Gastroesophageal sphincter (tissue), 3 donors: Measurements from ENCODE around the gene TPRA1.

Source experiments
- POLR2A ChIP-seq, 2 donors: fragments of 450-650 bp; IDR thresholded peaks; one replicate each; pipeline ENCODE4 v1.6.1; 2017; ENCODE audit warnings: antibody characterized with exemption in 2 of 2, mild to moderate bottlenecking in 2 of 2, moderate library complexity in 1 of 2
- TF ChIP-seq, protein P1 (sequence below), 4 experiments: fragments of 200-600 bp in 2 of 4; fragments of 450-650 bp in 2 of 4; sonication (generic) in 1 of 4; IDR thresholded peaks; one replicate each; pipeline ENCODE4 v1.5.1; 2017 to 2019; ENCODE audit warnings: antibody characterized with exemption in 4 of 4, mild to moderate bottlenecking in 2 of 4, moderate library complexity in 2 of 4

- TF ChIP-seq, protein P1, sequence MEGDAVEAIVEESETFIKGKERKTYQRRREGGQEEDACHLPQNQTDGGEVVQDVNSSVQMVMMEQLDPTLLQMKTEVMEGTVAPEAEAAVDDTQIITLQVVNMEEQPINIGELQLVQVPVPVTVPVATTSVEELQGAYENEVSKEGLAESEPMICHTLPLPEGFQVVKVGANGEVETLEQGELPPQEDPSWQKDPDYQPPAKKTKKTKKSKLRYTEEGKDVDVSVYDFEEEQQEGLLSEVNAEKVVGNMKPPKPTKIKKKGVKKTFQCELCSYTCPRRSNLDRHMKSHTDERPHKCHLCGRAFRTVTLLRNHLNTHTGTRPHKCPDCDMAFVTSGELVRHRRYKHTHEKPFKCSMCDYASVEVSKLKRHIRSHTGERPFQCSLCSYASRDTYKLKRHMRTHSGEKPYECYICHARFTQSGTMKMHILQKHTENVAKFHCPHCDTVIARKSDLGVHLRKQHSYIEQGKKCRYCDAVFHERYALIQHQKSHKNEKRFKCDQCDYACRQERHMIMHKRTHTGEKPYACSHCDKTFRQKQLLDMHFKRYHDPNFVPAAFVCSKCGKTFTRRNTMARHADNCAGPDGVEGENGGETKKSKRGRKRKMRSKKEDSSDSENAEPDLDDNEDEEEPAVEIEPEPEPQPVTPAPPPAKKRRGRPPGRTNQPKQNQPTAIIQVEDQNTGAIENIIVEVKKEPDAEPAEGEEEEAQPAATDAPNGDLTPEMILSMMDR (IDR thresholded peaks at IDR 0.05): no peak
- TF ChIP-seq POLR2A (IDR thresholded peaks at IDR 0.05): no peak
Measured at GRCh38 chr3:127614928-127615589, 24.5 kb upstream of the TPRA1 start.
